HepG2 (cell line): Measurements from ENCODE around the gene TRAF5.
"Not testable (repeated sequence)": the region's sequence is repeated elsewhere in the genome, so short reads cannot be mapped to it uniquely, and the experiment has no call there.

ENCODE experiments used
- EHMT2 ChIP-seq: fragments of 200-600 bp; sonication (generic); IDR thresholded peaks from 2 replicates; pipeline ENCODE4 v1.7.0; 2017; ENCODE audit warnings: antibody characterized with exemption, low read depth, low read length, borderline replicate concordance
- MAFF ChIP-seq: IDR thresholded peaks from 2 replicates; pipeline ENCODE4 v1.6.1; 2011; ENCODE audit warnings: low read depth, low read length, improper control_type of control experiment
- SP2 ChIP-seq: sonication (generic); formaldehyde crosslinking; IDR thresholded peaks from 2 replicates; pipeline ENCODE4 v1.5.1; 2020; ENCODE audit warnings: mild to moderate bottlenecking, missing genetic modification reagents
- TF ChIP-seq, protein P1 (sequence below): IDR thresholded peaks from 2 replicates; pipeline ENCODE4 v1.6.1; 2016; ENCODE audit warnings: low read depth, borderline replicate concordance
- TF ChIP-seq, protein P2 (sequence below): sonication (generic); formaldehyde crosslinking; IDR thresholded peaks from 2 replicates; pipeline ENCODE4 v1.8.0; 2022; ENCODE audit warnings: missing genetic modification reagents, mild to moderate bottlenecking, borderline replicate concordance

DNA sequence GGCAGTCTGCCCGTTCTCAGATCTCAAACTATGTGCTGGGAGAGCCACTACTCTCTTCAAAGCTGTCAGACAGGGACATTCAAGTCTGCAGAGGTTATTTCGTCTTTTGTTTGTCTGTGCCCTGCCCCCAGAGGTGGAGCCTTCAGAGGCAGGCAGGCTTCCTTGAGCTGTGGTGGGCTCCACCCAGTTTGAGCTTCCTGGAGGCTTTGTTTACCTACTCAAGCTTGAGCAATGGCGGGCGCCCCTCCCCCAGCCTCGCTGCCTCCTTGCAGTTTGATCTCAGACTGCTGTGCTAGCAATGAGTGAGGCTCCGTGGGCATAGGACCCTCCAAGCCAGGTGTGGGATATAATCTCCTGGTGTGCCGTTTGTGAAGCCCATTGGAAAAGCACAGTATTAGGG is 81.1 kb downstream of the TRAF5 start:
- TF ChIP-seq EHMT2, MAFF, SP2: not testable (repeated sequence)
- TF ChIP-seq, protein P1, sequence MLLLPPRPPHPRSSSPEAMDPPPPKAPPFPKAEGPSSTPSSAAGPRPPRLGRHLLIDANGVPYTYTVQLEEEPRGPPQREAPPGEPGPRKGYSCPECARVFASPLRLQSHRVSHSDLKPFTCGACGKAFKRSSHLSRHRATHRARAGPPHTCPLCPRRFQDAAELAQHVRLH (CRISPR knock-in tag), result not testable (repeated sequence)
- TF ChIP-seq, protein P2, sequence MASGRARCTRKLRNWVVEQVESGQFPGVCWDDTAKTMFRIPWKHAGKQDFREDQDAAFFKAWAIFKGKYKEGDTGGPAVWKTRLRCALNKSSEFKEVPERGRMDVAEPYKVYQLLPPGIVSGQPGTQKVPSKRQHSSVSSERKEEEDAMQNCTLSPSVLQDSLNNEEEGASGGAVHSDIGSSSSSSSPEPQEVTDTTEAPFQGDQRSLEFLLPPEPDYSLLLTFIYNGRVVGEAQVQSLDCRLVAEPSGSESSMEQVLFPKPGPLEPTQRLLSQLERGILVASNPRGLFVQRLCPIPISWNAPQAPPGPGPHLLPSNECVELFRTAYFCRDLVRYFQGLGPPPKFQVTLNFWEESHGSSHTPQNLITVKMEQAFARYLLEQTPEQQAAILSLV (CRISPR knock-in tag), result not testable (repeated sequence)
